HG02970 (cell line): ENCODE results near the gene EMX2.

Experiments
- ATAC-seq: cut with Tn5 transposase; IDR thresholded peaks from one replicate; pipeline ENCODE4 v1.9.1; 2021; ENCODE audit warnings: mild to moderate bottlenecking, moderate library complexity, moderate number of reproducible peaks; ENCODE audit not compliant: unreplicated experiment, low FRiP score

EMX2 gene

DNA sequence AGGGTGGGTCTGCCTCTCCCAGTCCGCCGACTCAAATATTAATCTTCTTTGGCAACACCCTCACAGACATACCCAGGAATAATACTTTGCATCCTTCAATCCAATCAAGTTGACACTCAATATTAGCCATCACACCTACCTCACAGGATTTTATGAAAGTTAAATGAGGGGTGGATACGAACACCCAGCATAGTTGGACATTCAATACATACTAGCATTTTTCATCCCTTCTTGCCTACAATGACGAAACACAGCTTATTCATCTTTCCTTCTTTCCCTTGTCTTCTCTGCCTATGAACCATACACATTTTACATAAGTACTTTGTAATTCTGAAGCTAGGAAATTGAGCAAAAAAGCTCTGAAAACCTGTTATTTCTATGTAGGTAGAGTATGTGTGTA is 48.5 kb downstream of the EMX2 start:
- no peak for ATAC-seq

DNA sequence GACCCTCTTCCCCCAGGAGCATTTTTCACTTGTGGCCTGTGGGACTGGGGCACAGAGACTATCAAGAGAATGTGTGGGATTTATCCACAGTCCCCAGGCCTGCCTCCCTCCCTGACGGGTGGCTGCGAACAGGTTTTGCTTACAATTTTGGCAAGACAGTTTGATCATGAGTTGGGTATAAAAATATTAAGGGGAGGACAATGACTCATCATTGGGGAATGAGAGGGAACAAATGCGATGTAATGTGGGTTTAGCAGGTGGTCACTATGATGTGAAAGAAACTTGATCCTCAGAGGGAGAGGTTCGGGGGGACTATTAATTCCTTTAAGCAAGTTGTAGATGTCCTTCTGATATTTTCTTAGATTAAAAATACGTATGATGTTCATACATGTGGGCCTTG is 52.2 kb downstream of the EMX2 start:
- no peak for ATAC-seq

DNA sequence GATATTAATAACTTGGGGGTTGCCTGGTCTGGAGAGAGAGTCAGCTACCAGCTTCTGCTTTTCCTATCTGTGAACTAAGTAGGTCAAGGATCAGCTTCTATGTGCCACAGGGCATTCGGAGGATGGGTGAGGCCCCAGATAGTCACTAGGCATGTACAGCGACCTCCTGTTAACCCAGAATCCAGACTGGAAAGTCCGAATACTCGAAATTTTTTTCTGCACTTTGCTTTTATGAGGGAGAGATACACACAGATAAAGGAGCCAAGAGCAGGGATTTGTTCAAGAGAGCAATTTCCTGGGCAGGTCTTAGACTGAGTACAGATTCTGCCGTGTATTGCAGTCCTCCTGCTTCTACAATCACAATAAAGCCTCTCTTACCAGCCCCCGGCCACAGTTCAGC is 54.2 kb downstream of the EMX2 start:
- ATAC-seq: no peak

DNA sequence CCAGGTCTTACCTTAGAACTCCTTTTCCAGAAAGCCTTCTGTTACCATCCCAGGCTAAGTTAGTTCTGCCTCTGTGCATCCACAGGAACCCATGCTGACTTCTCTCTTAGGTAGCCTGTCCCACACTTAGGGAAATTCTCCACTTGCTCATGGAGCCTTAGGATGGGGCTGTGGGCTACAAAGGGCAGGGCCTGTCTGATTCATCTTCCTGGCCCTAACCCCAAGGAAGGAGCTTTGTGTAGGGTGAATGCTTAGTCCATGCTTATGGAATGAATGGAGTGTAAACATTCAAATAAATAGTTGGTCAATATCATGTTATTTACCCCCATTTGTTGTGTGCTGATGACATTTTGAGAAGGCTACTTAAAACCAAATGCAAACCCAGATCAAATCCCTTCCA is 54.7 kb downstream of the EMX2 start:
- no peak for ATAC-seq
